Adrenal gland (tissue), 5 donors: ENCODE data around the gene MGAT5B.

Source experiments
- POLR2A ChIP-seq, 2 donors: fragments of 450-650 bp; IDR thresholded peaks; one replicate each; pipeline ENCODE4 v1.6.1; 2017; ENCODE audit warnings: antibody characterized with exemption in 2 of 2, mild to moderate bottlenecking in 2 of 2, moderate library complexity in 1 of 2
- TF ChIP-seq, protein P1 (sequence below), 6 experiments: fragments of 450-650 bp in 4 of 6; fragments of 200-600 bp in 2 of 6; sonication (generic) in 1 of 6; IDR thresholded peaks; 1 replicate in 5 of 6; 2 replicates in 1 of 6; pipeline versions ENCODE4 v1.5.1 to v1.8.0; 2016 to 2021; ENCODE audit warnings: antibody characterized with exemption in 6 of 6, mild to moderate bottlenecking in 2 of 6, moderate library complexity in 1 of 6
- donor health status: DM: no; HTN: no; CAD: no.

DNA sequence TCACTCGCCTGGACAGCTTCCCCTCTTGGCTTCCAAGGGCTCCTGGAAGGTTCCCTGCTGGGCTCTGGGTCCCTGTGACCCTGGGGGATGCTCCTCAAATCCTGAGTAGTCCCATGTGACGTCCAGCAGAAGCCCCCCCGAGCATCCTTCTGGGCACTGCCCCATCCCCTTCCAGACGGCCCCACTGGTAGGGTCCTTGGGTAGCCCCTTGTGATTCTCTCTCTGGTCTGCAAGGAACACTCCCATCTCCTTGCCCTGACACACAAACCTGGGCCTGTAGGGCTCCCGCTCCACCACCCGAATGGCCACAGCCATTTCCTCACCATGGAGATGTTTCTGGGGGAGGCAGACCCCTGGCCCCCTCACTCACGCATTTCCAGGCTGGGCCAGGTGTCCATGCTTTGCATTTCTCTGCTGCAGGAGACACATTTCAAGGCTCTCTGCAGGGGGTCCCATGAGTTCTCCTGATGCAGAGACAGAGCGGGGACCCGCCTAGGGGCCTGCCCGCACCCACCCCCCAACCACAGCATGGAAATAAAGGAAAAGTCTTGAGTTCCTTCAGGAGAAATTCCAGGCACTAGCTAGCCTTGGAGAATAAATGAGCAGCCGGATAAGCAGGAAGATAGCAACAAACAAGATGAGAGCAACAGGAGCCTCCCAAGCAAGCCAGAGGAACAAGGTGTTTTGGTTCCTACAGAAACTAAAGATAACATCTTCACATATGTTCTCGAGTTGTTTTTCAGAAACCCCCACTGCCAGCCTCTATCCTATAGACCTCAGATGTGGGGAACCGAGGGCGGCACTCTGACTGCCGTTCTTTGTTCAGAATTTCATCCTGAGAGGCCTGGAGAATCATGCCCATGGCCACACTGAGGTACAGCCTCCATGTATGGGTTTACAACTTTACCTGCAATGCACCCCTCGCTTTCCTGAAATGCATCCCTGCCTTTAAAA lies 128.8 kb downstream of the MGAT5B start:
- TF ChIP-seq, protein P1, sequence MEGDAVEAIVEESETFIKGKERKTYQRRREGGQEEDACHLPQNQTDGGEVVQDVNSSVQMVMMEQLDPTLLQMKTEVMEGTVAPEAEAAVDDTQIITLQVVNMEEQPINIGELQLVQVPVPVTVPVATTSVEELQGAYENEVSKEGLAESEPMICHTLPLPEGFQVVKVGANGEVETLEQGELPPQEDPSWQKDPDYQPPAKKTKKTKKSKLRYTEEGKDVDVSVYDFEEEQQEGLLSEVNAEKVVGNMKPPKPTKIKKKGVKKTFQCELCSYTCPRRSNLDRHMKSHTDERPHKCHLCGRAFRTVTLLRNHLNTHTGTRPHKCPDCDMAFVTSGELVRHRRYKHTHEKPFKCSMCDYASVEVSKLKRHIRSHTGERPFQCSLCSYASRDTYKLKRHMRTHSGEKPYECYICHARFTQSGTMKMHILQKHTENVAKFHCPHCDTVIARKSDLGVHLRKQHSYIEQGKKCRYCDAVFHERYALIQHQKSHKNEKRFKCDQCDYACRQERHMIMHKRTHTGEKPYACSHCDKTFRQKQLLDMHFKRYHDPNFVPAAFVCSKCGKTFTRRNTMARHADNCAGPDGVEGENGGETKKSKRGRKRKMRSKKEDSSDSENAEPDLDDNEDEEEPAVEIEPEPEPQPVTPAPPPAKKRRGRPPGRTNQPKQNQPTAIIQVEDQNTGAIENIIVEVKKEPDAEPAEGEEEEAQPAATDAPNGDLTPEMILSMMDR (IDR thresholded peaks at IDR 0.05) = no peak
- TF ChIP-seq POLR2A (IDR thresholded peaks at IDR 0.05) = no peak
